HUDEP-2 (cell line): ENCODE measurements around the gene CIPC.
A peak's percentile ranks its signal among the peaks of the same experiment; 100 is the strongest.

Source experiments
- DNase-seq, 76 experiments: peaks; one replicate each; lab custom pipeline; 2025; ENCODE audit not compliant: unreplicated experiment in 76 of 76; lab: John Stamatoyannopoulos, UW

Gene CIPC

GRCh38 chr14:77068517-77069200, 29.4 kb upstream of the CIPC start:
- DNase-seq: no peak

DNA sequence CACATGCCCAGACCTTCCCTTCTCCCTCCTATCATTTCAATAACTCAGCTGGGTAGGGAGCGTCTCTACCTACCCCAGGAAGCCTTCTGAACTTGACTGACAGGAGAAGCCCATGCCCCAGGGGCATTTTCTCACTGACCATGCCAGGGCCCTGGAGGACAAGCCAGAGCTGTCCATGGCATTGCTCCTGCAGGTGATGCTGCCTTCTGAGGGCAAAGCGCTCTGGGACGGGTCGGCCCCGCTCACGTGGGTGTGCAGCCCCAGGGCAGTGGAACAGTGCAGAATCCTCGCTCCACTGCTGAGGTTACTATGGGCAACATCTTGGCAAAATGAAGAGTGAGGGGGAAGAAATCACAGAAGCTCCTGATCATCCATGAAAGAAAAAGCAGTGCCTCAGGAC, 28.5 kb upstream of the CIPC start:
- no peak for DNase-seq

DNA sequence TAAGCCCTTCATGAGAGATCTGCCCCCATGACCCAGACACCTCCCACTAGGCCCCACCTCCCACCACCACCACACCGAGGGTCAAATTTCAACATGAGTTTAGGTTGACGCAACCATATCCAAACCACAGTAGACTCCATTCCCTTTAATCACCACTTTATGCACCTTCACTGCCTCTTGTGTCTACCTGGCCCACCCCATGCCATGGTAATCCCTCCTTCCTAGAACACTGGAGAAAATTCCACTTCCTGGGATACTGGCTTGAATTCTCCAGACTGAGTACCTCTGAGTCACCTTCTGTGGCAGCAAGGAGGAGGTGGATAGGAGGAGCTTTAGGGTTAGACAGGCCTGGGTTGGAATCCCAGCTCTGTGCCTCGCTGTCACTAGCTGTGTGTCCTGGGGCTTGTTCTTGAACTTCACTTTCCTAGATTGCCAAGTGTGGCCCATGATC, 26.1 kb upstream of the CIPC start:
- no peak for DNase-seq

DNA sequence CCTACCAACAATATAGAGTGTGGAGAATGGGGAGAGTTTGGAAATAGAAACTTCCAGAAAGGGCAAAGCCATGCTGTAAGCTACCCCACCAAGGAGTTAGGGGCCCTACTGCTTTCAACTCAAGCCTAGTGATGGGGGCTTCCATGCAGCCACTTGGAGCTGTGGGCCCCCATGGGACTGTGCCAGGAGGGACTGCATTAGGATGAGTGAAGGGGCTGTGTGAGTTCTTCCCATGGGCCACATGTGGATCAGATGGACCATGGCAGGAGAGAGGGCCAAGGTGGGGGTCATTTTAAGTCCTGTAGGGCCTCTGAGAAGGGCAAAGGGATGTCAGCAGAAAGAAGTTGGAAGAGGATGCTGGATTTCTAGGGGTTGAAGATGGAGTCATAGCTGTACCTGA, 23.1 kb upstream of the CIPC start:
- no peak for DNase-seq

GRCh38 chr14:77076113-77076631, 21.9 kb upstream of the CIPC start:
- no peak for DNase-seq

DNA sequence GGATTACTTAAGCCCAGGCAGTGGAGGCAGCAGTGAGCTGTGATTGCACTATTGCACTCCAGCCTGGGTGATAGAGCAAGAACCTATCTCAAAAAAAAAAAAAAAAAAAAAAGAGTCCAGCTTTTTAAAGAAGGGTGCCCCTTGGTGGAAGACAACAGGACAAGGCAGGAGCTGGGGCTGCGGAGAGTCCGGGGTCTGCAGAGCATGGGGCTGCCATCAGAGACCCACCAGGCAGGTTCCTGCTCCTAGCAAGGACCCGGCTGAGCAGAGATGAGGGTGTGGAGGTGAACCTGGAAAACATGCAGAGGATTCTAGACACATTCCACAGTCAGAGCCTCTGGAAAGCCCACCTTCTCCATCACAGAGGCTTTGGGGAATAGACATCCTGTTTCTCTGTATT, 21.0 kb upstream of the CIPC start:
- no peak for DNase-seq

DNA sequence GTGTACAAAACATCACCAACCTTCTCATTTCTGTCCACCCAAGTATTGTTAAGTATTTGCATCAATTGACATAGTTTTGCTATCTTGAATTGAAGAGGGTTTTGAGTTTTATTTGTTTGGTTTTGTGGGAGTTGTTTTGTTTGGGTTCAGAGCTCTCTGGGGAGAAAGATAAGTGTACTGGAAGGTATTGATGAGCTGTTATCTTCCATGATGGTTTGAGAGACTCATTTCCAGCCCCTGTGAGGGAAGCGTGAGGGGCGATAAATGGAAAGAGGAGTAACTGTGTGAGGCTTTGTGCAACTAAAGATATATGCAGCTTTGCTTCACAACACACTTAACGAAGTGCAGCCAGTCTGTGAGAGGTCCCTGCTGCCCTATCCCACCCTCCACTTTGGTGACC, 15.7 kb upstream of the CIPC start:
- DNase-seq: peak in 24 of 76 experiments; percentile 1 to 59 (median 22)

DNA sequence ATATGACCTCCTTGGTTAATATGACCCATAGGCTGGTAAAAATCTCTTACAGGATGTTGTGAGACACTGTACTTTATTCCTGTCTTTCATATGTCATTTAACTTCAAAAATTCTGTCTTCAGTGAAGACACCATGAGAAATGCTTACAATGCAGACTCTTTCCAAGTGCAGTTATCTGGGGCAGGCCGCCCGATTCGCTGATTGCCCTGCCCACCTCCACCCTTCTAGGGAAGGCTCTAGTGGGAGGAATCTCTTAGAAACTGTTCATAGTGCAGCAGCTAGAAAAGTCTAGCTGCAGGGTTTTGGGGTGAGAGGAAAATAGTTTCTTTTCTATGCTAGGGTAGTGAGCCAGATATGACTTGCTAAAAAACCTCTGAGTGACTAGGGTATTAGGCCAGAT, 15.0 kb upstream of the CIPC start:
- DNase-seq: peak in 47 of 76 experiments; percentile 4 to 65 (median 29)

DNA sequence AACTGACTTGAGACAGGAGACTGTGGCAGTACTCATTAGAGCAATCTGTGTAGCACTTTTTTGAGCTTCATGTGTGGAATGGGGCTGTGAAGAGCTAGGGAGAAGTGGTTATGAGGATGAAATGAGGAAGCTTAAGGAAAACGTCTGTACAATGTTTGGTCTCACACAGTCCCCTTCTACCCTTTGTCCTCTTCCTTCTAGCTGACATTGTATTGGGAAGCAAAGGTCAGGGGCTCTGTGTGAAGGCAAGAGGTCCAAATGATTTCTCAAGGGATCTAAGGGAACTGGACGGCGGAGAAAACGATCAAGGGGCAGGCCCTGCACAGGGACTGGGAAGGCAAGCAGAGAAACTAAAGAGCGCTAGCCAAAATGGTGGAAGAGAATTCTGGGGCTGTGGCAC, 13.1 kb upstream of the CIPC start:
- DNase-seq: no peak

DNA sequence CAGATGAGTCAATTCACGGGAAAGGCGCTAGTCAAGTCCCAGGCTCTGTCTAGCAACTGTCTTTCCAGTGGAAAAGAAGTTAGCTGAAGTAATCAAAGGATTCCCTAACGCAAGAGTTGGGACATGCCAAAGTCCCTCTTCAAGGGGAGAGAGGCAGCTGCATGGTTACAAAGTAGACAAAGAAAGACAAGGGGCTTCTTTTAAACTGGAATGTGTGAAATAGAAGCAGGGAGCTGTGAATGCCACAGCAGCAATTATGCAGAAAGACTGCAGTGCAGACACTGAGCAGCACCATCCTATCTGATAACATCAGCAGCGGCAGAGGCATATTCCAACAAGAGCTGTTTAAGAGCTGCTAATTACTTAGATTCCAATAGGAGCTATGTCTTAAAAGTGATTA, 12.5 kb upstream of the CIPC start:
- DNase-seq: peak in 1 of 76 experiments; percentile 8

- DNase-seq: no peak
Measured at GRCh38 chr14:77086017-77086727, 11.9 kb upstream of the CIPC start.

DNA sequence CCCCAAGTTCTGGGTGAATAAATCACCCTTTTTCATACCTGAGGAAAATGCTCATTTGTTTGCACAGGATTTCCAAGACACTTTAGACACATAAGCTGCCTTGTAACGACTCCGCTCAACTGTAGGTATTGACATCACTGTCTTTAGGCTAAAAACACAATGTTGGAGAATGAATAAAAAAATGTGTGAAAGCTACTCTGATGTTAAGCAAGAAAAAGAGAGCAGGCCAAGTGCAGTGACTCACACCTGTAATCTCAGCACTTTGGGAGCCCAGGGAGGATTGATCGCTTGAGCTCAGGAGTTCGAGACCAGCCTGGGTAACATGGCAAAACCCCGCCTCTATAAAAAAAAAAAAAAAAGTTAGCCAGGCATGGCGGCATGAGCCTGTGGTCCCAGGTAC, 11.1 kb upstream of the CIPC start:
- no peak for DNase-seq

- DNase-seq: no peak
Measured at GRCh38 chr14:77087631-77088030, 10.4 kb upstream of the CIPC start.

GRCh38 chr14:77088219-77088618, 9.8 kb upstream of the CIPC start:
- no peak for DNase-seq

GRCh38 chr14:77088645-77089044, 9.4 kb upstream of the CIPC start:
- DNase-seq: no peak

DNA sequence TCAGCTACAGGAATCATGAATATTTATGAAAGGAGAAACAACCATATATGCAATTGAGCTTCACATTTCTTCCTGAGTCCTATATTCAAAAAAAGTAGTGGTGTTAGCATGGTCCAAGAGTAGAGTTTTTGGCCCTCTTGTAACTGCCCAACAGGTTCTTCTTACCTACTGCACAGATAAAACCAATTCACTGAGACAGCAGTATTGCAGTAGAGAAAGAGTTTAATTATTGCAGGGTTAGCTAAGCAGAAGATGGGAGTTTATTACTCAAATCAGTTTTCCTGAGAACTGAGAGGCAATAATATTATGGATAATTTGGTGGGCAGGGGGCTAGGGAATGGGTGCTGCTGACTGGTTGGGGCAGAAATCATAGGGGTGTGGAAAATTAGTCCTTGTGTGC, 6.5 kb upstream of the CIPC start:
- DNase-seq: no peak

DNA sequence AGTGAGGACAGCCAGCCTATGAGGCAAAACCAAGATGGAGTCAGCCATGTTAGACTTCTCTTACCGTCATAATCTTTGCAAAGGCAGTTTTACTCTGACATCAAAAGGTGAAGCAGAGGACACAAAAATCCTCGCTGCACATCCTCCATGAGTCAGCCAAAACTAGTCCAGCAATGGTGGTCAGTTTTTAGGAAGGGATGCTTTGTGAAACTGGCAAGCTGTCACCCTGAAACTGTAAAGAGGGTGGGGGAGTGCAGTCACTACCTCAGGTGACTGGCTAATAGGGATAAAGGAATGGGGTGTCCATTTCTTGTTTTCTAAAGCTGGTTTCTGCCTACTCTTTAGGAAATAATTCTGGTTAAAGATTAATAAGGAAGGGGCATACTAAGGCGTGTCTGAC, 5.4 kb upstream of the CIPC start:
- DNase-seq: no peak

- peak in 70 of 76 experiments; percentile 5 to 82 (median 59) for DNase-seq
Measured at GRCh38 chr14:77094672-77095284, 3.3 kb upstream of the CIPC start.

GRCh38 chr14:77097006-77097699, 905 bp upstream of the CIPC start:
- DNase-seq: peak in 8 of 76 experiments; percentile 10 to 47 (median 29)

DNA sequence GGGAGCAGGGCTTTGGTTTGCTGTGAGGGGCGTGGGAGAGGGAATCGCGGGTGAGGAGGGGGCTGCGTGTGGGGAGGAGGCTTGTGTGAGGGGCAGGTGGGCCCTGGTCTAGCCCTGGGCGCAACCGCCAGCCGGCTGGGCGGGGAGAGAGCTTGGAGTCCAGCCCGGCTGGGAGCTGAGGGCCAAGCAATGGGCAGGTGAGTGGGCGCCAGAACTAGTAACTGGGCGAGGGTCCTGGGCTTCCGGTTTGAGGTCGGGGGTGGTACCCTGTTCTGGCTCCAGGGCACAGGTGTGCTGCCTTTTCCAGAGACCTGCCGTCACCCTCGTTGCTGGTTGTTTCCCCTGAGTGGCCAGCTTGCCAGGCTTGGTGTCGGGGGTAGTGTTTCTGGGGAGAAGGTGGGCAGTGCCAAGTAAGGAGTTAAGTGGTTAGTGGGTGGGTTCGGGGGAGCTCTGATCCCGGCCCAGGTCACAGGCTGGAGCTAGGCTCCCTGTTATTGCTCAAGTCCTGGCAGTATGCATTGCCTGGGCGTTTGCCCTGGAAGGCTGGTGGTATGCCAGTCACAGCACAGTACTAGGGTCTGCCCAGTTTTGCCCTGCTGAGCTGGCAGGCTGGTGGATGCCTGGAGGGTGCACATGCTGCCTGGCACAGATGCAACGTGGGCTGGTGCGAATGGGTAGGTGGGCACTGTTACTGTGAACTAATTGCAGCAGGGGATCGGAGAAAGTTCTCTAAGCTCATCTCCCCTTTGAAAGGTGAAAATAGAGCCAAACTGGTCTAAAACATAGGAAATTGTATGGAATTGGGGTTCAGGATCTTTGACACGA, 683 bp downstream of the CIPC start:
- peak in 16 of 76 experiments; percentile 5 to 41 (median 22) for DNase-seq
